ENCODE data around the gene RPA3.
"Not testable (repeated sequence)": the region's sequence is repeated elsewhere in the genome, so short reads cannot be mapped to it uniquely, and the experiment has no call there.

Gene RPA3

GRCh38 chr7:7688310-7688709 lies 30.1 kb downstream of the RPA3 start:
- DNase-seq, result no peak

GRCh38 chr7:7687800-7688199 lies 30.6 kb downstream of the RPA3 start:
- no peak for DNase-seq

- DNase-seq, result no peak
Measured at GRCh38 chr7:7686811-7687508, 31.4 kb downstream of the RPA3 start.

GRCh38 chr7:7682861-7683260 lies 35.5 kb downstream of the RPA3 start:
- no peak for DNase-seq

- no peak for DNase-seq
Measured at GRCh38 chr7:7681936-7682329, 36.5 kb downstream of the RPA3 start.

GRCh38 chr7:7681191-7681935 lies 37.0 kb downstream of the RPA3 start:
- peak; percentile 43 for DNase-seq

- not testable (repeated sequence) for DNase-seq
Measured at GRCh38 chr7:7679640-7680039, 38.8 kb downstream of the RPA3 start.

- DNase-seq, result no peak
Measured at GRCh38 chr7:7675686-7676085, 42.7 kb downstream of the RPA3 start.

GRCh38 chr7:7673240-7673550 lies 45.2 kb downstream of the RPA3 start:
- no peak for DNase-seq

- no peak for DNase-seq
Measured at GRCh38 chr7:7672545-7673239, 45.7 kb downstream of the RPA3 start.

GRCh38 chr7:7671361-7671760 lies 47.0 kb downstream of the RPA3 start:
- no peak for DNase-seq

- DNase-seq, result no peak
Measured at GRCh38 chr7:7670490-7670889, 47.9 kb downstream of the RPA3 start.

GRCh38 chr7:7668706-7669105 lies 49.7 kb downstream of the RPA3 start:
- DNase-seq, result no peak

- DNase-seq, result no peak
Measured at GRCh38 chr7:7667187-7667586, 51.2 kb downstream of the RPA3 start.

GRCh38 chr7:7665031-7665430 lies 53.4 kb downstream of the RPA3 start:
- no peak for DNase-seq

- DNase-seq, result no peak
Measured at GRCh38 chr7:7664291-7664690, 54.1 kb downstream of the RPA3 start.

- no peak for DNase-seq
Measured at GRCh38 chr7:7662527-7662926, 55.9 kb downstream of the RPA3 start.

- not testable (repeated sequence) for DNase-seq
Measured at GRCh38 chr7:7656459-7656858, 61.9 kb downstream of the RPA3 start.

- no peak for DNase-seq
Measured at GRCh38 chr7:7654964-7655715, 63.3 kb downstream of the RPA3 start.

- DNase-seq, result no peak
Measured at GRCh38 chr7:7653593-7654187, 64.7 kb downstream of the RPA3 start.

GRCh38 chr7:7652798-7653540 lies 65.4 kb downstream of the RPA3 start:
- no peak for DNase-seq

GRCh38 chr7:7651479-7651878 lies 66.9 kb downstream of the RPA3 start:
- no peak for DNase-seq

All from femur (tissue), 1 donor.